K562 (cell line): ENCODE measurements around the gene BTBD16. TPM values are rescaled to one million over a fixed set of nuclear protein-coding genes. Genes with fewer than 3 reads are reported as not detected.

Source experiments
- ATAC-seq: fragments of 200-7000 bp; cut with Tn5 transposase; 3 replicates; pipeline ENCODE4 v1.9.1; 2020; ENCODE audit warnings: moderate library complexity
- BruUV-seq: library from RNA; stranded (reverse); fragments of 400-500 nt; replicated peaks from 2 replicates; lab custom pipeline; 2021; lab: Mats Ljungman, UMichigan
- CTCF ChIA-PET: fragments of 300-600 bp; formaldehyde crosslinking; extraction: SDS; loops from one replicate; lab custom pipeline; 2021; ENCODE audit warnings: low intra/inter-chr PET ratio; lab: Yijun Ruan, JAX
- POLR2A ChIA-PET: fragments of 300-600, 350-650 bp; sonication (Branson Sonifier 250); formaldehyde crosslinking; extraction: SDS; loops from one replicate; lab custom pipeline; 2021; ENCODE audit warnings: antibody characterized with exemption, inconsistent platforms; lab: Yijun Ruan, JAX
- DNase-seq, 4 experiments: peaks; one replicate each; pipeline versions ENCODE4 v3.0.0 to v3.0.0-alpha.2; 2011 to 2018; ENCODE audit warnings: low spot score in 3 of 4, mixed read lengths in 3 of 4; ENCODE audit errors: extremely low read depth in 1 of 4
- FAIRE-seq: peaks from 2 replicates; lab custom pipeline; 2011; peaks lifted over from hg19 to GRCh38; lab: Jason Lieb, UNC
- H2AFZ ChIP-seq: 2 replicates; pipeline ENCODE4 v1.6.0; 2011; ENCODE audit warnings: low read depth, low read length, control low read depth, inconsistent platforms
- H3K27ac ChIP-seq: fragments of 200-600 bp; 3 replicates; pipeline ENCODE4 v1.8.0; 2011; ENCODE audit warnings: low read depth, mild to moderate bottlenecking, control low read depth, inconsistent platforms, low read length, moderate library complexity, mixed read lengths; ENCODE audit errors: extremely low read depth
- H3K27me3 ChIP-seq, 2 experiments: fragments of 300-600 bp in 1 of 2; 2 replicates in 1 of 2; 3 replicates in 1 of 2; pipeline versions ENCODE4 v1.6.0 to v1.8.0; 2011; ENCODE audit warnings: inconsistent platforms in 2 of 2, low read length in 2 of 2, mild to moderate bottlenecking in 1 of 2, mixed read lengths in 1 of 2, moderate library complexity in 1 of 2; ENCODE audit not compliant: control insufficient read depth in 2 of 2, insufficient read depth in 2 of 2
- H3K36me3 ChIP-seq: fragments of 300-600 bp; 3 replicates; pipeline ENCODE4 v1.8.0; 2011; ENCODE audit warnings: mild to moderate bottlenecking, low read length, inconsistent platforms; ENCODE audit not compliant: control insufficient read depth, insufficient read depth
- H3K4me1 ChIP-seq, 2 experiments: fragments of 200-600 bp in 1 of 2; replicated peaks in 1 of 2; 2 replicates in 1 of 2; 3 replicates in 1 of 2; pipeline versions ENCODE4 v1.5.1 to v1.8.0; 2011; ENCODE audit warnings: inconsistent platforms in 2 of 2, low read length in 2 of 2, mild to moderate bottlenecking in 1 of 2, mixed read lengths in 1 of 2, moderate library complexity in 1 of 2; ENCODE audit not compliant: control insufficient read depth in 2 of 2, insufficient read depth in 2 of 2
- H3K4me2 ChIP-seq: 2 replicates; pipeline ENCODE4 v1.6.1; 2011; ENCODE audit warnings: low read length, control low read depth, inconsistent platforms, mixed read lengths; ENCODE audit not compliant: insufficient read depth
- H3K4me3 ChIP-seq: fragments of 200-600 bp; sonication (generic), shearing (Covaris generic); 2 replicates; pipeline ENCODE4 v1.5.1; 2016; ENCODE audit warnings: control low read depth, inconsistent platforms
- H3K79me2 ChIP-seq: fragments of 200-600 bp; 3 replicates; pipeline ENCODE4 v1.8.0; 2011; ENCODE audit warnings: low read length, inconsistent platforms; ENCODE audit not compliant: control insufficient read depth, insufficient read depth
- H3K9ac ChIP-seq, 2 experiments: 2 replicates each; pipeline versions ENCODE4 v1.6.0 to v1.6.1; 2011; ENCODE audit warnings: low read depth in 2 of 2, low read length in 2 of 2, control low read depth in 1 of 2, inconsistent platforms in 1 of 2, mild to moderate bottlenecking in 1 of 2, mixed read lengths in 1 of 2; ENCODE audit not compliant: insufficient read depth in 1 of 2
- H3K9me1 ChIP-seq: one replicate; pipeline ENCODE4 v1.6.0; 2011; ENCODE audit warnings: inconsistent platforms, mild to moderate bottlenecking, low read length, moderate library complexity; ENCODE audit not compliant: control insufficient read depth, insufficient read depth
- H3K9me3 ChIP-seq: replicated peaks from 2 replicates; pipeline ENCODE4 v1.5.1; 2011; ENCODE audit warnings: low read depth, low read length, inconsistent platforms; ENCODE audit not compliant: control insufficient read depth, insufficient read depth
- H4K20me1 ChIP-seq: replicated peaks from 2 replicates; pipeline ENCODE4 v1.6.1; 2011; ENCODE audit warnings: low read length, inconsistent platforms, mixed read lengths; ENCODE audit not compliant: control insufficient read depth, insufficient read depth
- MYNN ChIP-seq, 2 experiments: sonication (generic); formaldehyde crosslinking in 1 of 2; IDR thresholded peaks; 2 replicates each; pipeline versions ENCODE4 v1.5.0 to v1.6.1; 2016 to 2020; ENCODE audit warnings: antibody characterized with exemption in 1 of 2, missing genetic modification reagents in 1 of 2
- WGBS: fragments of 100-300 bp; shearing (Covaris generic); methylation state at CpG from one replicate; pipeline ENCODE4 v1.1.6; 2016; ENCODE audit warnings: low coverage, mixed read lengths; ENCODE audit not compliant: insufficient coverage; ENCODE audit errors: missing lambda C conversion rate; 5-methylcytosine and 5-hydroxymethylcytosine counted together
- in situ Hi-C: fragments of 300-500 bp; cut with MboI; formaldehyde crosslinking; loops from 4 replicates; pipeline ENCODE4 v1.15.0; 2018; ENCODE audit warnings: inconsistent platforms, mixed read lengths
- intact Hi-C: fragments of 100-400 bp; cut with micrococcal nuclease; formaldehyde crosslinking; loops from 2 replicates; pipeline ENCODE4 v1.14.2; 2022
- polyA plus RNA-seq, 8 experiments: library from polyadenylated mRNA; depleted of rRNA in 4 of 8; stranded (reverse) in 5 of 8; unstranded in 3 of 8; fragments of >200 nt; fragmentation: Nextera tagmentation in 2 of 8; fragmentation: Illumina TruSeq in 1 of 8; extraction: Ambion mirVana in 2 of 8; extraction: Trizol in 1 of 8; gene quantifications; 2 replicates each; pipeline versions ENCODE4 v1.2.1 to v1.2.3, GENCODE V29; 2011 to 2014; ENCODE audit warnings: inconsistent platforms in 1 of 8, missing spikeins in 1 of 8
- total RNA-seq, 7 experiments: library from RNA; depleted of rRNA in 6 of 7; stranded (reverse); fragments of >200 nt in 6 of 7; fragmentation: Illumina TruSeq in 2 of 7; extraction: Trizol in 2 of 7; gene quantifications; 2 replicates each; pipeline versions ENCODE4 v1.2.1 to v1.2.3, GENCODE V29; 2011 to 2021; ENCODE audit warnings: low replicate concordance in 1 of 7
- TF ChIP-seq, protein P1 (sequence below): fragments of 450-650 bp; formaldehyde crosslinking; IDR thresholded peaks from 2 replicates; pipeline ENCODE4 v1.4.0; 2022; ENCODE audit warnings: missing genetic modification characterization
- TF ChIP-seq, protein P2 (sequence below): fragments of 250-450 bp; sonication (Bioruptor Pico); IDR thresholded peaks from 2 replicates; pipeline ENCODE4 v1.8.0; 2021; ENCODE audit warnings: mild to moderate bottlenecking, moderate library complexity
- TF ChIP-seq, protein P3 (sequence below): fragments of 450-650 bp; formaldehyde crosslinking; IDR thresholded peaks from 2 replicates; pipeline ENCODE4 v1.4.0; 2020; ENCODE audit warnings: mild to moderate bottlenecking, moderate library complexity

The BTBD16 gene
- total and polyA plus RNA-seq, 9 of the 15 experiments (the other 6 are each of a cell fraction or from before 2014, with no cell fraction given) = 0.11 TPM; not detected in 8

DNA sequence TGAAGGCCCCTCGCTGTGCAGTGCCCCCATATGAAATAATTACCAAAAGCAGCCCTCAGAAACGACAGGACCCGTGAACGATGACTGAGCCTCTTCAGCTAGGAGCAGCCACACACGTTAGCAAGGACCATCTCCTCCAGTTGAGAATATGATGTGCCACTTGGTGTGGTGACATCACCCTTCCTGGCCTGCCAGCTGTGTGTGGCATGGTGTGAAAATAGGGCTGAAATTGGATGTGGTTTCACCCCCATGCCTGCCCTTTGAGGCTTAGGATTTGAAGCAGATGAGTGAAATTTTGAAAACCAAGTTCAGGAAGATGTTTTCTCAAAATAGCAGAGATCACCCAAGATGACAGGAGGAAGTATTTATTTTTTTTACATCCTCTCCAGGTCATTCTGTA, 49.1 kb upstream of the BTBD16 start:
- Histone ChIP-seq H2AFZ (no peak overlapping the region), H4K20me1 (no peaks in the 10 kb centered on the region), H3K36me3 (no peaks in the 10 kb centered on the region), H3K9me3 (no peaks in the 10 kb centered on the region), H3K9ac (no peak overlapping the region), H3K27ac (no peak overlapping the region), H3K27me3 (peaks cover 2 to 10% of the 10 kb centered on the region in 2 experiments; a peak in 2 of 5 replicates), H3K9me1 (no peaks in the 10 kb centered on the region), H3K4me1 (no peaks in the 10 kb centered on the region), H3K4me3 (no peak overlapping the region), H3K4me2 (no peak overlapping the region), H3K79me2 (no peaks in the 10 kb centered on the region)
- no peak for FAIRE-seq
- intact Hi-C loops = no loop called here
- WGBS = 2% methylated on average over 5 of the region's 5 CpGs
- CTCF ChIA-PET = no interaction called here
- no peak for ATAC-seq
- TF ChIP-seq, protein P1, sequence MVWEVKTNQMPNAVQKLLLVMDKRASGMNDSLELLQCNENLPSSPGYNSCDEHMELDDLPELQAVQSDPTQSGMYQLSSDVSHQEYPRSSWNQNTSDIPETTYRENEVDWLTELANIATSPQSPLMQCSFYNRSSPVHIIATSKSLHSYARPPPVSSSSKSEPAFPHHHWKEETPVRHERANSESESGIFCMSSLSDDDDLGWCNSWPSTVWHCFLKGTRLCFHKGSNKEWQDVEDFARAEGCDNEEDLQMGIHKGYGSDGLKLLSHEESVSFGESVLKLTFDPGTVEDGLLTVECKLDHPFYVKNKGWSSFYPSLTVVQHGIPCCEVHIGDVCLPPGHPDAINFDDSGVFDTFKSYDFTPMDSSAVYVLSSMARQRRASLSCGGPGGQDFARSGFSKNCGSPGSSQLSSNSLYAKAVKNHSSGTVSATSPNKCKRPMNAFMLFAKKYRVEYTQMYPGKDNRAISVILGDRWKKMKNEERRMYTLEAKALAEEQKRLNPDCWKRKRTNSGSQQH (CRISPR knock-in tag) = no peak
- no peak for TF ChIP-seq MYNN (IDR thresholded peaks at IDR 0.05)
- no peak for TF ChIP-seq MYNN (CRISPR knock-in tag; IDR thresholded peaks at IDR 0.05)
- TF ChIP-seq, protein P2, sequence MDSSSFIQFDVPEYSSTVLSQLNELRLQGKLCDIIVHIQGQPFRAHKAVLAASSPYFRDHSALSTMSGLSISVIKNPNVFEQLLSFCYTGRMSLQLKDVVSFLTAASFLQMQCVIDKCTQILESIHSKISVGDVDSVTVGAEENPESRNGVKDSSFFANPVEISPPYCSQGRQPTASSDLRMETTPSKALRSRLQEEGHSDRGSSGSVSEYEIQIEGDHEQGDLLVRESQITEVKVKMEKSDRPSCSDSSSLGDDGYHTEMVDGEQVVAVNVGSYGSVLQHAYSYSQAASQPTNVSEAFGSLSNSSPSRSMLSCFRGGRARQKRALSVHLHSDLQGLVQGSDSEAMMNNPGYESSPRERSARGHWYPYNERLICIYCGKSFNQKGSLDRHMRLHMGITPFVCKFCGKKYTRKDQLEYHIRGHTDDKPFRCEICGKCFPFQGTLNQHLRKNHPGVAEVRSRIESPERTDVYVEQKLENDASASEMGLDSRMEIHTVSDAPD (CRISPR knock-in tag) = no peak
- TF ChIP-seq, protein P3, sequence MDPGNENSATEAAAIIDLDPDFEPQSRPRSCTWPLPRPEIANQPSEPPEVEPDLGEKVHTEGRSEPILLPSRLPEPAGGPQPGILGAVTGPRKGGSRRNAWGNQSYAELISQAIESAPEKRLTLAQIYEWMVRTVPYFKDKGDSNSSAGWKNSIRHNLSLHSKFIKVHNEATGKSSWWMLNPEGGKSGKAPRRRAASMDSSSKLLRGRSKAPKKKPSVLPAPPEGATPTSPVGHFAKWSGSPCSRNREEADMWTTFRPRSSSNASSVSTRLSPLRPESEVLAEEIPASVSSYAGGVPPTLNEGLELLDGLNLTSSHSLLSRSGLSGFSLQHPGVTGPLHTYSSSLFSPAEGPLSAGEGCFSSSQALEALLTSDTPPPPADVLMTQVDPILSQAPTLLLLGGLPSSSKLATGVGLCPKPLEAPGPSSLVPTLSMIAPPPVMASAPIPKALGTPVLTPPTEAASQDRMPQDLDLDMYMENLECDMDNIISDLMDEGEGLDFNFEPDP = no peak
- POLR2A ChIA-PET = no interaction called here
- BruUV-seq = no TSS peak
- DNase-seq = no peak
- in situ Hi-C loops = no loop called here
